Measurements from ENCODE around the gene PAPPA. TPM values are rescaled to one million over a fixed set of nuclear protein-coding genes. Genes with fewer than 3 reads are reported as not detected.

PAPPA gene
- total RNA-seq, 1 donor from 2014 or later = 172 TPM

GRCh38 chr9:116389541-116390302 lies 236.1 kb downstream of the PAPPA start:
- Mint-ChIP-seq H3K27me3 (ENCODE audit: low read depth, unreplicated experiment) (no peaks in the 10 kb centered on the region), H3K36me3 (ENCODE audit: low read depth, unreplicated experiment) (peaks cover 49% of the 10 kb centered on the region), H3K4me1 (ENCODE audit: low read depth, unreplicated experiment) (peaks cover 25% of the 10 kb centered on the region), H3K4me3 (ENCODE audit: unreplicated experiment) (peak overlapping the region; percentile 2), H3K27ac (ENCODE audit: unreplicated experiment) (peak overlapping the region; percentile 42), H3K9me3 (ENCODE audit: unreplicated experiment) (peaks cover 3% of the 10 kb centered on the region)
- no peaks in the 10 kb centered on the region for H3K9me3 ChIP-seq (ENCODE audit: insufficient read depth, low read depth, low read length)
- H2AFZ ChIP-seq (ENCODE audit: low read depth, low read length) = no peak overlapping the region
- TF ChIP-seq CTCF (IDR thresholded peaks at IDR 0.05; ENCODE audit: insufficient read depth, low read depth, low read length) (no peak), EZH2 (IDR thresholded peaks at IDR 0.05; ENCODE audit: insufficient read depth, low read length) (no peak)
- H3K9ac ChIP-seq (ENCODE audit: low read length) = no peak overlapping the region
- no peaks in the 10 kb centered on the region for H4K20me1 ChIP-seq (ENCODE audit: insufficient read depth, low read length)
- H3K4me2 ChIP-seq (ENCODE audit: low read length) = no peak overlapping the region
- DNase-seq (ENCODE audit: low read depth) (no peak), FAIRE-seq (no peak)
- H3K27ac ChIP-seq (ENCODE audit: low read depth, low read length) = no peak overlapping the region
- no peak overlapping the region for H3K4me3 ChIP-seq (ENCODE audit: insufficient read depth, low read depth, low read length)
- no peaks in the 10 kb centered on the region for H3K36me3 ChIP-seq (ENCODE audit: insufficient read depth, low read length)
- H3K4me1 ChIP-seq (ENCODE audit: insufficient read depth, low read length) = peaks cover 3% of the 10 kb centered on the region
- H3K27me3 ChIP-seq (ENCODE audit: insufficient read depth, low read length) = no peaks in the 10 kb centered on the region
- H3K79me2 ChIP-seq (ENCODE audit: insufficient read depth, low read length) = no peaks in the 10 kb centered on the region

- H3K27me3 Mint-ChIP-seq (ENCODE audit: low read depth, unreplicated experiment) = no peaks in the 10 kb centered on the region
- H3K9me3 ChIP-seq (ENCODE audit: insufficient read depth, low read depth, low read length) = no peaks in the 10 kb centered on the region
- H3K4me2 ChIP-seq (ENCODE audit: low read length) = peak overlapping the region; percentile 19
- no peaks in the 10 kb centered on the region for H4K20me1 ChIP-seq (ENCODE audit: insufficient read depth, low read length)
- H3K9me3 Mint-ChIP-seq (ENCODE audit: unreplicated experiment) = peaks cover 3% of the 10 kb centered on the region
- peaks cover 3% of the 10 kb centered on the region for H3K4me1 ChIP-seq (ENCODE audit: insufficient read depth, low read length)
- peak overlapping the region; percentile 42 for H3K27ac Mint-ChIP-seq (ENCODE audit: unreplicated experiment)
- DNase-seq (ENCODE audit: low read depth) = no peak
- H3K27ac ChIP-seq (ENCODE audit: low read depth, low read length) = no peak overlapping the region
- no peak overlapping the region for H2AFZ ChIP-seq (ENCODE audit: low read depth, low read length)
- FAIRE-seq = no peak
- no peak overlapping the region for H3K4me3 Mint-ChIP-seq (ENCODE audit: unreplicated experiment)
- H3K4me3 ChIP-seq (ENCODE audit: insufficient read depth, low read depth, low read length) = no peak overlapping the region
- no peaks in the 10 kb centered on the region for H3K79me2 ChIP-seq (ENCODE audit: insufficient read depth, low read length)
- TF ChIP-seq CTCF (IDR thresholded peaks at IDR 0.05; ENCODE audit: insufficient read depth, low read depth, low read length) (no peak), EZH2 (IDR thresholded peaks at IDR 0.05; ENCODE audit: insufficient read depth, low read length) (no peak)
- H3K36me3 ChIP-seq (ENCODE audit: insufficient read depth, low read length) = no peaks in the 10 kb centered on the region
- H3K36me3 Mint-ChIP-seq (ENCODE audit: low read depth, unreplicated experiment) = peaks cover 51% of the 10 kb centered on the region
- no peaks in the 10 kb centered on the region for H3K27me3 ChIP-seq (ENCODE audit: insufficient read depth, low read length)
- H3K4me1 Mint-ChIP-seq (ENCODE audit: low read depth, unreplicated experiment) = peaks cover 25% of the 10 kb centered on the region
- no peak overlapping the region for H3K9ac ChIP-seq (ENCODE audit: low read length)
Measured at GRCh38 chr9:116390303-116391228, 237.0 kb downstream of the PAPPA start.
